ENCODE data around the gene ITSN1. TPM values are rescaled to one million over a fixed set of nuclear protein-coding genes. Genes with fewer than 3 reads are reported as not detected.

Gene ITSN1
- total and polyA plus RNA-seq, 12 donors, result 20.0 to 60.5 (median 36.7) TPM

- no peak for DNase-seq
- Histone ChIP-seq H3K27ac (no peak overlapping the region), H3K4me1 (replicated peaks in 1 of 2) (peaks cover 0 to 8% of the 10 kb centered on the region in 2 donors), H3K36me3 (replicated peaks in 1 of 2) (peaks cover 0 to 18% of the 10 kb centered on the region in 2 donors), H3K27me3 (no peaks in the 10 kb centered on the region), H3K9me3 (replicated peaks in 1 of 3) (no peaks in the 10 kb centered on the region), H3K4me3 (no peak overlapping the region)
- intact Hi-C loops (cut with DNase I), result no loop called here
- 88 to 93% (median 92%) methylated on average over 5 of the region's 5 CpGs for WGBS, 4 donors
- TF ChIP-seq, protein P1, sequence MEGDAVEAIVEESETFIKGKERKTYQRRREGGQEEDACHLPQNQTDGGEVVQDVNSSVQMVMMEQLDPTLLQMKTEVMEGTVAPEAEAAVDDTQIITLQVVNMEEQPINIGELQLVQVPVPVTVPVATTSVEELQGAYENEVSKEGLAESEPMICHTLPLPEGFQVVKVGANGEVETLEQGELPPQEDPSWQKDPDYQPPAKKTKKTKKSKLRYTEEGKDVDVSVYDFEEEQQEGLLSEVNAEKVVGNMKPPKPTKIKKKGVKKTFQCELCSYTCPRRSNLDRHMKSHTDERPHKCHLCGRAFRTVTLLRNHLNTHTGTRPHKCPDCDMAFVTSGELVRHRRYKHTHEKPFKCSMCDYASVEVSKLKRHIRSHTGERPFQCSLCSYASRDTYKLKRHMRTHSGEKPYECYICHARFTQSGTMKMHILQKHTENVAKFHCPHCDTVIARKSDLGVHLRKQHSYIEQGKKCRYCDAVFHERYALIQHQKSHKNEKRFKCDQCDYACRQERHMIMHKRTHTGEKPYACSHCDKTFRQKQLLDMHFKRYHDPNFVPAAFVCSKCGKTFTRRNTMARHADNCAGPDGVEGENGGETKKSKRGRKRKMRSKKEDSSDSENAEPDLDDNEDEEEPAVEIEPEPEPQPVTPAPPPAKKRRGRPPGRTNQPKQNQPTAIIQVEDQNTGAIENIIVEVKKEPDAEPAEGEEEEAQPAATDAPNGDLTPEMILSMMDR (IDR thresholded peaks at IDR 0.05), result no peak
- TF ChIP-seq POLR2A (IDR thresholded peaks at IDR 0.05), result no peak
These were observed 155.3 kb downstream of the ITSN1 start for GRCh38 chr21:33797565-33797964.

GRCh38 chr21:33799378-33800090 is 157.2 kb downstream of the ITSN1 start:
- intact Hi-C loops (cut with DNase I), result no loop called here
- peak in 4 of 7 donors; percentile 21 to 76 (median 48) for DNase-seq
- Histone ChIP-seq H3K27ac (peak overlapping the region in 1 of 5 donors; percentile 4), H3K4me1 (replicated peaks in 1 of 2) (peaks cover 0 to 13% of the 10 kb centered on the region in 2 donors), H3K36me3 (replicated peaks in 1 of 2) (peaks cover 0 to 15% of the 10 kb centered on the region in 2 donors), H3K4me3 (no peak overlapping the region), H3K9me3 (replicated peaks in 1 of 3) (no peaks in the 10 kb centered on the region), H3K27me3 (no peaks in the 10 kb centered on the region)
- 80 to 86% (median 85%) methylated on average over 5 of the region's 5 CpGs for WGBS, 4 donors
- no peak for TF ChIP-seq POLR2A (IDR thresholded peaks at IDR 0.05)
- TF ChIP-seq, protein P1 (IDR thresholded peaks at IDR 0.05), result no peak

- WGBS, 4 donors, result 94 to 97% (median 95%) methylated on average over 5 of the region's 5 CpGs
- peaks cover 0 to 13% of the 10 kb centered on the region in 2 donors for H3K4me1 ChIP-seq (replicated peaks in 1 of 2)
These were observed 158.6 kb downstream of the ITSN1 start for GRCh38 chr21:33800753-33801423.

More at GRCh38 chr21:33800753-33801423, 158.6 kb downstream of the ITSN1 start:
- H3K27ac ChIP-seq, result no peak overlapping the region
- no peak for DNase-seq
- peaks cover 0 to 12% of the 10 kb centered on the region in 2 donors for H3K36me3 ChIP-seq (replicated peaks in 1 of 2)
- no peaks in the 10 kb centered on the region for H3K9me3 ChIP-seq (replicated peaks in 1 of 3)
- intact Hi-C loops (cut with DNase I), result no loop called here
- no peak for TF ChIP-seq POLR2A (IDR thresholded peaks at IDR 0.05)
- TF ChIP-seq, protein P1 (IDR thresholded peaks at IDR 0.05), result no peak
- no peaks in the 10 kb centered on the region for H3K27me3 ChIP-seq
- no peak overlapping the region for H3K4me3 ChIP-seq
